NCI-H226 (cell line): Measurements from ENCODE around the gene TRAPPC2L.

Experiments
- DNase-seq: peaks from one replicate; pipeline ENCODE4 v3.0.0-alpha.2; 2015

Gene TRAPPC2L

DNA sequence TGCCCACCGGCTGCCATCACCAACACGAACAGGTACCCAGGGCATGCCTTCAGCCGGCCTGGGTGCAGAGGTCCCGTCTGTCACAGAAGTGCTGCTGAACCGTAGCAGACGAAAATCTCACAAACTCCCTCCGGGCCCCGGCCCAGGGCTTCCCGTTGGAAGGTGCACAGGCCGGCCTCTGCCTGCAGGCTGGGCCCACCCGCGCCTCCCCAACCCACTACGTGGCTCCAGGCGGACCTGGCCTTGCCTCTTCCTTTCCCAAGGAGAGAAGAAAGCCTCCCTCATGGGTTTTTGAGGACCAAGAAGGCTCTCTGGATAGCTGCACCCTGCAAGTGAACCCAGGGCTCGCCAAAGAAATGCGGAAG, 55.0 kb downstream of the TRAPPC2L start:
- no peak for DNase-seq
